HG03460 (cell line): ENCODE results near the gene CTF1.

Experiments used
- ATAC-seq: cut with Tn5 transposase; IDR thresholded peaks from one replicate; pipeline ENCODE4 v1.9.1; 2021; ENCODE audit not compliant: unreplicated experiment

Gene CTF1

GRCh38 chr16:30953111-30953510, 56.7 kb downstream of the CTF1 start:
- no peak for ATAC-seq
